ENCODE measurements around the gene PLCG2.

PLCG2 gene

GRCh38 chr16:81881228-81881627 lies 102.1 kb downstream of the PLCG2 start:
- no peak for DNase-seq

GRCh38 chr16:81882559-81882958 lies 103.5 kb downstream of the PLCG2 start:
- DNase-seq, result no peak

DNA sequence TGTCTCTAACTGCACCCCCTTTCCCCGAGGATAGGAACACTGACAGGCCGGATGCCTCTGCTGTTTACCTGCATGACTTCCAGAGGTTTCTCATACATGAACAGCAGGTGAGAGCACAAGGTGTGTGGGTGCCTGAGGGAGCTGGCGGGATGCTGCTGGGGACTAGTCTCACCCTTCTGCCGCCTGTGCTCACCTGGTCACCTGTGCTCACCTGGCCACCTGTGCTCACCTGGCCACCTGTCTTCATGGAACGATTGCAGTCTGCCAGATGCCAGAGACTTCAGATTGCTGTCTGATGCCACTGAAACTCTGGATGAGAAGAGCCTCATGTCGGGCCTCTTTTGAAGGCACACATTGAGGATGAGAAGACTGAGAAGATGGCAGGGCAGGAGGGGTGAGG lies 104.1 kb downstream of the PLCG2 start:
- no peak for DNase-seq

DNA sequence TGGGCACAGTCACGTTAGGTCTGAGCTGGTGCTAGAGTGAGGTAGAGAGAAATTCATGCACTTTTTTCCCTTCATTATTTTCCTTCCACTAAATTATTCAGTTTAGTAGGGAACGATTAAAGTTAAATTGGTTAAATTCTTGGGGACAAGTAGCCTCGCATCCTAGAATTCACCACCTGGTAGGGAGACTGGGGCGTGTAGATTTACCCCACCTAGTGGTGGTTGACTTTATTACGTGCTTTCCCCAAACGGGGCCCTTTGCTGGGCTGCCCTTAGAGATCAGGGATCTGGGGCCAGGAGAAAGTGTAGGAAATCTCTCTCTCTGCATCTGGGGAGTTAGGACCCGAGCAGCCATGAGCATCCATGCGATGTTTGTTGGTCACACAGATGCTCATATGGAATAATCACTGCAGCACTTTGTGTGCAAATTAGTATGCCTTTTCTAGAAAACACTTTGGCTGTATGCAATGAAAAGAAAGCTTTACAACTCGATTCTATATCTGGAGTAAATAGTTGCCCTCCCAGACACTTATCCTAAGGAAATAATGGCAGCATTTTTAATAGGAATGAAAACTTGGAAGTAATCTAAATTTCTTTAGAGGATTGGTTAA lies 107.0 kb downstream of the PLCG2 start:
- DNase-seq, result no peak

DNA sequence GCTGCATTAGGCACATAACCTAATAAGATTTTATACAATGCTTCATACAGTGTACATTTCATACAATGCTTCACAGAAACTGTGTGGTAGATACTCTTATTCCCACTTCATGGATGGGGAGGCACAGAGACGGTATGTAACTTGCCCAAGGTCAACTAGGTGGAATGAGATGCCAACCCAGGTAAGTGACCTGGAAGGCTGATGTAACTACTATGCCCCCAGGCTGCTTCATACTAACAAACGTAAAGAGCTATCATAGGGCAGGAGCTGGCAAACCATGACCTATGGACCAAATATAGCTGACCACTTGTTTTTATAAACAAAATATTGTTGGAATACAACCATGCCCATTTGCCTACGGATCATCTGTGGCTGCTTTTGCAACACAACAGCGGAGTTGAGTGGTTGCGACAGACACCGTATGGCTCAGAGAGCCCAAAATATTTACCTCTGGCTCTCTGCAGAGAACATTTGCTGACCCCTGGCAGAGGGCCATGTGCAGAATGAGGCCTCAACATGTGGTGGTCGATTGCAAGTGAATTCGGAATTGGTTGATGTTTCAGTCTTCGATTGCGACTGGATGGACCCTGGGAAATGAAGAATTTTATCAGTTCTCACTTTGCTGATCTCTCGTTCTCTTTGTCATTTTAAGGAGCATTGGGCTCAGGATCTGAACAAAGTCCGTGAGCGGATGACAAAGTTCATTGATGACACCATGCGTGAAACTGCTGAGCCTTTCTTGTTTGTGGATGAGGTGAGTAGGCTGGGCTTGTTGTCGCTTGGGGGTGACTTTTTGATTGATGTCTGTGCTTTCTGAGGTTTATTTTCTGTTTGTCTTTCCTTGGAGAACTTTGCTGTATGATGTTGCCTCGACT lies 109.7 kb downstream of the PLCG2 start:
- no peak for DNase-seq

DNA sequence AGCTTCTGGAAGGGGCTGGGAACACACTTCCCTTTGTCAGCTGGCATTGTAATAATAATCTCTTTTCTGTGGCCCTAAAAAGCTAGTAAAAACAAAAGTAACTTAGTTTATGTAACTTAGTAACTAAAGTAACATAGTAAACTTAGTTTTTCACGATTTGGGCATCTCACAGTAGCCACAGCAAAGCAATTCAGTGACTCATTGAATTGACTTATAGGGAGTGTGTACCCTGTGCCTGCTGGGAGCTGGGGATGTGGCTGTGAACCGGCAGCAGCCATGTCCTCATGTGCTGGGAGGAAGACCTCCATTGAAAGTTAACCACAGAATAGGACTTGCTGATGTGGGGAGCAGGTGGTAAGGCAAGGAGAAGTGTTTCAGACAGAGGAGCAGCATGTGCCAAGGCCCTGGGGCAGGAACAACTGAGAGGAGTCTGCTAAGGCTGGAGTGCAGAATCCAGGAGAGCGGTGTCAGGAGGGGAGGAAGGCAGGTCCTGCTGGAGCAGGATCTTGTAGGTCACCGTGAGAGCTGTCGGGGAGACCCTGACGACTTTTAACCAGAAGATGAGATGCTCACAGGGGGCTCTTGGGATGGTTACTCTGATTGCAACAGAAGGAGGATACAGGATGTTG lies 112.8 kb downstream of the PLCG2 start:
- DNase-seq, result no peak

DNA sequence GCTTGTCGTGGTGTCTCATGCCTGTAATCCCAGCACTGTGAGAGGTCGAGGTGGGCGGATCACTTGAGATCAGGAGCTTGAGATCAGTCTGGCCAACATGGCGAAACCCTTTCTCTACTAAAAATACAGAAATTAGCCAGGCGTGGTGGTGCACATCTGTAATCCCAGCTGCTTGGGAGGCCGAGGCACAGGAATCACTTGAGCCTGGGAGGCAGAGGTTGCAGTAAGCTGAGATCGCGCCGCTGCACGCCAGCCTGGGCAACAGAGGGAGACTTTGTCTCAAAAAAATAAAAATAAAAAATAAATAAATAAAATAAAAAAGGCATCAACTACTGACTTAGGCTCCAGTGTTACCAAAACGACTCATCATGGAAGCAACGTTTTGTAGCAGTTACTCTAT lies 115.5 kb downstream of the PLCG2 start:
- no peak for DNase-seq

- no peak for DNase-seq
Observed at GRCh38 chr16:81896902-81897301, 117.8 kb downstream of the PLCG2 start.

DNA sequence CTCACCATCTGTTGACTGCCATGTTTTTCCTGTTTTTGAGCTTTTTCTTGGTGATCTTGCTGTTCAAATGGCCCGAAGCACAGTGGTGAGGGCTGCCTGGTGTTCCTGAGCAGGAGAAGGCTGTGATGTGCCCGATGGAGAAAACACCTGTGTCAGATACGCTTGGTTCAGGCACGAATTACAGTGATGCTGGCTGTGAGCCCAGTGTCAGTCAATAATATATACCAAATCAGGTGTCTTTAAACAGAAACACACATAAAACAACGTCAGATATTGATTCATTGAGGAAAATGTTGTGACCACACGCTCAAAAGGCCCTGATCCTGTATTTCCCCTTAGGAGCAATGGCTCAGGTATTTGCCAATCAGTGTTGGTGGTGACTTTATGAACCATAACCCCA lies 120.5 kb downstream of the PLCG2 start:
- DNase-seq, result no peak

DNA sequence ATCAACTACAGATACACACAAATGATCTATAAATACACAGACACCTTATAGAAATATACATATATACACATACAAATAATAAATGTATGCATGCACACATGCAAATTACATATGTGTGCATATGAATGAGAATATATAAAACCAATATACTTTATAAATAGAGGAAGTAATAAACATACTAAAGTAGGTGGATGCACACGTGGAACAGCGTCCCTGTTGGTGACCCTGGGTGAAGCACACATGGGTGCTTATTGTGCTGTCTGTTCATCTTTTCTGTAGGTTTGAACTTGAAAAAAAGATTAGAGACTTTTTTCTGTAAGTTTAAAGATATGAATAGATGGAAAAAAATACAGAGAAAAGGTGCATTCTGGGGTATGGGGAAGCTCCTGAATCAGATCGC lies 120.9 kb downstream of the PLCG2 start:
- DNase-seq, result no peak

GRCh38 chr16:81900456-81900855 lies 121.4 kb downstream of the PLCG2 start:
- no peak for DNase-seq

- DNase-seq, result no peak
Observed at GRCh38 chr16:81901484-81901883, 122.4 kb downstream of the PLCG2 start.

GRCh38 chr16:81902025-81902424 lies 122.9 kb downstream of the PLCG2 start:
- DNase-seq, result no peak

DNA sequence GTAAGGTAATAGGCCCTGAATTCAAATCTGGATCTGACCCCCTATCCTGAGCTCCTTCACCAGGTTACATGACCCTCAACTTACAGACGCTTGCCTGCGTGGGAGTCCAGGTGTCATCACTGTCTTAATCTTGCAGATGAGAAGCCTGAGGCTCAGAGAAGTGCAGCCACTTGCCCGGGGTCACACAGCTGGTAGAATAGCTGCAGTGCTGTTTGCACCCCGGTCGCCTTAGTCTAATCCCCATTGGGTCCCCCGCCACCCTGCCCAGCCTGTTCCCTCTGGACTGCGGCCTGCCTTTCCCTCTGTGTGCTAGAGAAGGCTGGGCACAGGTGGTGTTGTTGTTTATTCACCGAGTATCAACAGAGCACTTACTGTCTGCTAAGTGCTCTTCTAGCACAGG lies 125.2 kb downstream of the PLCG2 start:
- no peak for DNase-seq

- DNase-seq, result no peak
Observed at GRCh38 chr16:81905277-81905676, 126.2 kb downstream of the PLCG2 start.

DNA sequence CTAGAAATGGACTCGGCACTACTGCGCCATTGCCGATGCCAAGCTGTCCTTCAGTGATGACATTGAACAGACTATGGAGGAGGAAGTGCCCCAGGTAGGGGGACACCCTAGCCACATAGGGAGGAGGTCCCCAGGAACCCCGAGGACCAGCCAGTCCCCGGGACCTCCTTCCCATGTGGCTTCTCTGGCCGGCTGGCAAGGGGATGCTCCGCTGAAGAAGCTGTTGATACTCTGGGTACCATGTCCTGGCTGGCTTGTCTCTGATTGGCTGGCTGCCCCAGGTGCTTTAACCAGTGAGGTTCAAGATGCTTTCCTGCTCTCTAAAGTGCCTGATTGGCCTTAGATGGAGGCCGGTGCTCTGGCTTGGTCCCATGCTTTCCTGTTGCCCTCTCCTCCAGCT lies 128.6 kb downstream of the PLCG2 start:
- no peak for DNase-seq

- DNase-seq, result no peak
Observed at GRCh38 chr16:81908466-81909262, 129.6 kb downstream of the PLCG2 start.

GRCh38 chr16:81910366-81910885 lies 131.3 kb downstream of the PLCG2 start:
- no peak for DNase-seq

DNA sequence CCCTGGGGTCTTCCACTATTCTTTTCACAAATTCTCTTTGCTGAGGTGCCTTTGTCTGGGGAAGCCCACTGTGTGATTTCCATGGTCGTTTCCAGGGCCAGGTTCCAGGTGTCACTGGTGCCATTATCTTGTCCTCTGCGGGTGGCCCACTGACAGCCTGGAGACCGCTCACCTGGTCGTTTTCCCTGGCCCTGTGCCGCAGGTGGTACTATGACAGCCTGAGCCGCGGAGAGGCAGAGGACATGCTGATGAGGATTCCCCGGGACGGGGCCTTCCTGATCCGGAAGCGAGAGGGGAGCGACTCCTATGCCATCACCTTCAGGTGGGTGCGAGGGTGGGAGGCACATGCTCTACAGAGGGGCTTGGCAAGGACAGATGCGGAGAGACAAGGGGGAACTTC lies 133.3 kb downstream of the PLCG2 start:
- no peak for DNase-seq

DNA sequence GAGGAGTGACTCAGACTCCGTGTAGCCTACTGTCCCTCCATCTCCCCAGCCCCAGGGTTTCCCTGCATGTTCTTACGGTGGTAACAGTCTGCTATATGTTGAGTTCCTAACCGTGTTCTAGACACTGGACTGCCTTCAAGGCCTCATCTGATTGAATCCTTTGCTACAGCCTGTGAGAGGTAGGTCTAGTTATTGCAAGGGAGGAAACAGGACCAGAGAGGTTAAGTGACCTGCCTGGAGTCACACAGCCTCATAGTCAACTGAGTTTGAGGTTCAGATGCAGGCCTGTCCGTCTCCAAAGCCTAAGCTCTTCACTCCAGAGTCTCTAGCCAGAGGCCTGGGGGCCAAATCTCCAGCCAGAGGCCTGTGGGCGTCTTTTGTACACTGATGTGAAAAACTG lies 134.1 kb downstream of the PLCG2 start:
- DNase-seq, result no peak

GRCh38 chr16:81917375-81917774 lies 138.3 kb downstream of the PLCG2 start:
- no peak for DNase-seq

GRCh38 chr16:81918927-81919326 lies 139.8 kb downstream of the PLCG2 start:
- no peak for DNase-seq

DNA sequence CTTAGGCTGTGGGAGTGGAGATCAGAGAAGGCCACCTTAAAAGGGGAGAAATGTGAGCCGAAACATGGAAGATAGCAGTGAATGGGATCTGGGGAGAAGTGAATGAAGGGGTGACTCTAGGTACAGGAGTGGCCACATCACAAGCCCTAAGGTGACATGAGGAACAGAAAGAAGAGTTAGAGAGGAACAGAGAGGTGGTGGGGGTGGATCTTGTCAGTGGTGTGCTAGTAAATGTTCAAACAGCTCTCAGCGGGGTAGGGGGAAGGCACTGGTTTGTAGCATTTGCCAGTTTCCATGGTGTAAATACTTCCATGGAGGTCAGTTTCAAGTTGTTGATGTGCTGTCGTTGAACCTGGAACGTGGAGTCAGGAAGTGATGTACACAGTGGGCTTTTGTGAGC lies 141.4 kb downstream of the PLCG2 start:
- DNase-seq, result no peak
